Upper lobe of right lung (tissue), 1 donor: ENCODE results near the gene RASA1. TPM values are rescaled to one million over a fixed set of nuclear protein-coding genes. Genes with fewer than 3 reads are reported as not detected.
A peak's percentile ranks its signal among the peaks of the same experiment; 100 is the strongest.

Experiments
- ATAC-seq: fragments of 200-7000 bp; cut with Tn5 transposase; one replicate; pipeline ENCODE4 v1.9.1; 2020; ENCODE audit warnings: mild to moderate bottlenecking, moderate library complexity
- DNase-seq: peaks from one replicate; pipeline ENCODE4 v3.0.0-alpha.2; 2020
- H3K27ac ChIP-seq: fragments of 200-600 bp; one replicate; pipeline ENCODE4 v1.8.0; 2022
- H3K27me3 ChIP-seq: fragments of 200-600 bp; one replicate; pipeline ENCODE4 v1.8.0; 2022; ENCODE audit warnings: mild to moderate bottlenecking
- H3K36me3 ChIP-seq: fragments of 200-600 bp; one replicate; pipeline ENCODE4 v1.8.0; 2022
- H3K4me1 ChIP-seq: fragments of 200-600 bp; one replicate; pipeline ENCODE4 v1.8.0; 2022
- H3K4me3 ChIP-seq: fragments of 200-600 bp; one replicate; pipeline ENCODE4 v1.8.0; 2022; ENCODE audit warnings: mild to moderate bottlenecking
- H3K9me3 ChIP-seq: fragments of 200-600 bp; one replicate; pipeline ENCODE4 v1.8.0; 2022
- intact Hi-C: fragments of 100-400 bp; cut with DNase I; formaldehyde crosslinking; loops from one replicate; pipeline ENCODE4 v1.11.0; 2022
- total RNA-seq: library from RNA; stranded (reverse); fragmentation: NEBNext Ultra II Directional; extraction: Animal tissue kit (Norgen Biotek cat#: 25700); gene quantifications from one replicate; pipeline ENCODE4 v1.2.1, GENCODE V29; 2021
- TF ChIP-seq, protein P1 (sequence below): fragments of 200-600 bp; IDR thresholded peaks from one replicate; pipeline ENCODE4 v1.8.0; 2022; ENCODE audit warnings: antibody characterized with exemption
- donor health status: DM: no; HTN: yes; CAD: no; lungs with severe emphysema.

The RASA1 gene
- total RNA-seq, 1 donor from 2014 or later, result 28.5 TPM

- no peak overlapping the region for H3K27ac ChIP-seq
- ATAC-seq (no peak), DNase-seq (no peak)
- no peaks in the 10 kb centered on the region for H3K4me1 ChIP-seq
- no peak overlapping the region for H3K4me3 ChIP-seq
- no peaks in the 10 kb centered on the region for H3K9me3 ChIP-seq
- TF ChIP-seq, protein P1, sequence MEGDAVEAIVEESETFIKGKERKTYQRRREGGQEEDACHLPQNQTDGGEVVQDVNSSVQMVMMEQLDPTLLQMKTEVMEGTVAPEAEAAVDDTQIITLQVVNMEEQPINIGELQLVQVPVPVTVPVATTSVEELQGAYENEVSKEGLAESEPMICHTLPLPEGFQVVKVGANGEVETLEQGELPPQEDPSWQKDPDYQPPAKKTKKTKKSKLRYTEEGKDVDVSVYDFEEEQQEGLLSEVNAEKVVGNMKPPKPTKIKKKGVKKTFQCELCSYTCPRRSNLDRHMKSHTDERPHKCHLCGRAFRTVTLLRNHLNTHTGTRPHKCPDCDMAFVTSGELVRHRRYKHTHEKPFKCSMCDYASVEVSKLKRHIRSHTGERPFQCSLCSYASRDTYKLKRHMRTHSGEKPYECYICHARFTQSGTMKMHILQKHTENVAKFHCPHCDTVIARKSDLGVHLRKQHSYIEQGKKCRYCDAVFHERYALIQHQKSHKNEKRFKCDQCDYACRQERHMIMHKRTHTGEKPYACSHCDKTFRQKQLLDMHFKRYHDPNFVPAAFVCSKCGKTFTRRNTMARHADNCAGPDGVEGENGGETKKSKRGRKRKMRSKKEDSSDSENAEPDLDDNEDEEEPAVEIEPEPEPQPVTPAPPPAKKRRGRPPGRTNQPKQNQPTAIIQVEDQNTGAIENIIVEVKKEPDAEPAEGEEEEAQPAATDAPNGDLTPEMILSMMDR, result no peak
- intact Hi-C loops, result no loop called here
- peaks cover 25% of the 10 kb centered on the region for H3K36me3 ChIP-seq
- H3K27me3 ChIP-seq, result no peaks in the 10 kb centered on the region
Observed at GRCh38 chr5:87307796-87308423, 40.2 kb downstream of the RASA1 start.

DNA sequence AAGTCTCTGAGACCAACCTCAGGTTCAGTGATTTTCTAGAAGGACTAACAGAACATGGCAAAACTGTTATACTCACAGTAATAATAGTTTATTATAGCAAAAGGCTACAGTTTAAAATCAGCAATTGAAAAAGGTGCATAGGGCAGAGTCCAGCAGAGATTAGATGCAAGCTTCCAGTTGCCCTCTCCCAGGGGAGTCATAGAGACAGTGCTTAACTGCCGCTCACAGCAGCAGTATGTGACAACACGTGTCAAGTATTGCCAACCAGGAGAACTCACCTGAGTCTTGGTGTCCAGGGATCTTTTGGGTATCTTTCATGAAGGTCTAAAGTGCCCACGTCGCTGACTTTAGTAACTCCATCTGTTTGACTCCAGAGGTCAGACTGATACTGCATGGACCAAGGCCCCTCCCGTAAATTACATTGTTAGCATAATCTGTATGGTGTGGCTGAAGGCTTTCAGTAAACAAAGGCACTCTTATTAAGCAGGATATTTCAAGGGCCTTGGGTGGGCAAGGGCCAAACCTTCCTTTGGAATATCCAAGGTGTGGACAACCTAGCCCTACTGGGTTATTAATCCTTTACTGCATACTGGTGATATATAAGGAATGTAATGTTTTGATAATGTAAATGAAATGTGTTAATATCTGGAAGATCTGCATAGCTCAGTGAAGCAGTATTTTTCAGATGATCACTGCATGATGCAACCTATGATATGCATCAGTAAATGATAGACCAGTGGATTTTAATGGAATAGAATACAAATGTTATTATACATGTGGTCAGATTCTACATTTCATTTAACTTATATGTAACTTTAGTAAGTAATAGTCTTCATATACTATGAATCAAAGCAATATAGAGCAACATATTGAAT lies 44.0 kb downstream of the RASA1 start:
- no peaks in the 10 kb centered on the region for H3K9me3 ChIP-seq
- no peaks in the 10 kb centered on the region for H3K27me3 ChIP-seq
- no peak overlapping the region for H3K27ac ChIP-seq
- no peaks in the 10 kb centered on the region for H3K36me3 ChIP-seq
- ATAC-seq (no peak), DNase-seq (no peak)
- intact Hi-C loops, result no loop called here
- TF ChIP-seq, protein P1, result no peak
- H3K4me3 ChIP-seq, result no peak overlapping the region
- no peaks in the 10 kb centered on the region for H3K4me1 ChIP-seq

- ATAC-seq, result peak; percentile 30
- H3K4me1 ChIP-seq, result no peaks in the 10 kb centered on the region
- TF ChIP-seq, protein P1, result no peak
- H3K36me3 ChIP-seq, result no peaks in the 10 kb centered on the region
- DNase-seq, result no peak
- no peak overlapping the region for H3K4me3 ChIP-seq
- H3K27me3 ChIP-seq, result no peaks in the 10 kb centered on the region
- no peaks in the 10 kb centered on the region for H3K9me3 ChIP-seq
- intact Hi-C loops, result no loop called here
- H3K27ac ChIP-seq, result no peak overlapping the region
Observed at GRCh38 chr5:87313216-87313615, 45.5 kb downstream of the RASA1 start.

DNA sequence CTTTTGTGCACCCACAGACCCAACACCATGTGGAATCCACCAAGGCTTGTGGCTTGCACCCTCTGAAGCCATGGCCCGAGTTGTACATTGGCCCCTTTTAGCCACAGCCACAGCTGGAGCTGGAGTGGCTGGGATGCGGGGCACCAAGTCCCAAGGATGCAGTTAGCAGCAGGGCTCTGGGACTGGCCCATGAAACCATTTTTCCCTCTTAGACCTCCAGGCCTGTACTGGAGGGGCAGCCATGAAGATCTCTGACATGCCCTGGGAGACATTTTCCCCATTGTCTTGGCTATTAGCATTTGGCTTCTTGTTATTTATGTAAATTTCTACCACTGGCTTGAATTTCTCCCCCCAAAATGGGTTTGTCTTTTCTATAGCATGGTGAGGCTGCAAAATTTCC lies 51.8 kb downstream of the RASA1 start:
- TF ChIP-seq, protein P1, result no peak
- H3K36me3 ChIP-seq, result no peaks in the 10 kb centered on the region
- H3K27ac ChIP-seq, result no peak overlapping the region
- ATAC-seq (no peak), DNase-seq (no peak)
- no peaks in the 10 kb centered on the region for H3K9me3 ChIP-seq
- intact Hi-C loops, result no loop called here
- no peaks in the 10 kb centered on the region for H3K27me3 ChIP-seq
- H3K4me1 ChIP-seq, result no peaks in the 10 kb centered on the region
- H3K4me3 ChIP-seq, result no peak overlapping the region

GRCh38 chr5:87321605-87322004 lies 53.9 kb downstream of the RASA1 start:
- intact Hi-C loops, result no loop called here
- no peaks in the 10 kb centered on the region for H3K9me3 ChIP-seq
- no peaks in the 10 kb centered on the region for H3K4me1 ChIP-seq
- no peak overlapping the region for H3K4me3 ChIP-seq
- no peaks in the 10 kb centered on the region for H3K36me3 ChIP-seq
- no peaks in the 10 kb centered on the region for H3K27me3 ChIP-seq
- no peak for ATAC-seq
- TF ChIP-seq, protein P1, result no peak
- H3K27ac ChIP-seq, result no peak overlapping the region
- DNase-seq, result no peak
